GM19351 (cell line): ENCODE data around the gene HERC3.
"Not testable (repeated sequence)": the region's sequence is repeated elsewhere in the genome, so short reads cannot be mapped to it uniquely, and the experiment has no call there.

Source experiments
- ATAC-seq: cut with Tn5 transposase; IDR thresholded peaks from one replicate; pipeline ENCODE4 v1.9.1; 2021; ENCODE audit warnings: mild to moderate bottlenecking, moderate library complexity; ENCODE audit not compliant: unreplicated experiment

The HERC3 gene

GRCh38 chr4:88606832-88607231 lies 14.6 kb downstream of the HERC3 start:
- ATAC-seq: no peak

- ATAC-seq: no peak
Observed at GRCh38 chr4:88609387-88609786, 17.1 kb downstream of the HERC3 start.

GRCh38 chr4:88609794-88610193 lies 17.5 kb downstream of the HERC3 start:
- not testable (repeated sequence) for ATAC-seq

GRCh38 chr4:88610771-88611170 lies 18.5 kb downstream of the HERC3 start:
- ATAC-seq: no peak

- ATAC-seq: no peak
Observed at GRCh38 chr4:88613417-88613875, 21.2 kb downstream of the HERC3 start.

- ATAC-seq: no peak
Observed at GRCh38 chr4:88614058-88614457, 21.8 kb downstream of the HERC3 start.

- no peak for ATAC-seq
Observed at GRCh38 chr4:88616275-88617150, 24.2 kb downstream of the HERC3 start.

GRCh38 chr4:88618782-88619485 lies 26.7 kb downstream of the HERC3 start:
- ATAC-seq: no peak

GRCh38 chr4:88619971-88620370 lies 27.7 kb downstream of the HERC3 start:
- no peak for ATAC-seq

- no peak for ATAC-seq
Observed at GRCh38 chr4:88621763-88622327, 29.6 kb downstream of the HERC3 start.

GRCh38 chr4:88623097-88623496 lies 30.8 kb downstream of the HERC3 start:
- no peak for ATAC-seq

GRCh38 chr4:88628746-88629145 lies 36.5 kb downstream of the HERC3 start:
- no peak for ATAC-seq

- ATAC-seq: no peak
Observed at GRCh38 chr4:88629826-88630225, 37.5 kb downstream of the HERC3 start.

GRCh38 chr4:88630756-88631155 lies 38.5 kb downstream of the HERC3 start:
- ATAC-seq: no peak

- no peak for ATAC-seq
Observed at GRCh38 chr4:88643932-88644331, 51.7 kb downstream of the HERC3 start.

GRCh38 chr4:88645994-88646393 lies 53.7 kb downstream of the HERC3 start:
- no peak for ATAC-seq

- ATAC-seq: no peak
Observed at GRCh38 chr4:88646528-88647280, 54.4 kb downstream of the HERC3 start.

GRCh38 chr4:88649716-88650115 lies 57.4 kb downstream of the HERC3 start:
- no peak for ATAC-seq

GRCh38 chr4:88653371-88653946 lies 61.2 kb downstream of the HERC3 start:
- no peak for ATAC-seq

GRCh38 chr4:88655226-88655625 lies 62.9 kb downstream of the HERC3 start:
- ATAC-seq: no peak
